ENCODE results near the gene MORF4L1.

GRCh38 chr15:78906316-78906620 is 33.6 kb downstream of the MORF4L1 start:
- TF ChIP-seq, protein P1, sequence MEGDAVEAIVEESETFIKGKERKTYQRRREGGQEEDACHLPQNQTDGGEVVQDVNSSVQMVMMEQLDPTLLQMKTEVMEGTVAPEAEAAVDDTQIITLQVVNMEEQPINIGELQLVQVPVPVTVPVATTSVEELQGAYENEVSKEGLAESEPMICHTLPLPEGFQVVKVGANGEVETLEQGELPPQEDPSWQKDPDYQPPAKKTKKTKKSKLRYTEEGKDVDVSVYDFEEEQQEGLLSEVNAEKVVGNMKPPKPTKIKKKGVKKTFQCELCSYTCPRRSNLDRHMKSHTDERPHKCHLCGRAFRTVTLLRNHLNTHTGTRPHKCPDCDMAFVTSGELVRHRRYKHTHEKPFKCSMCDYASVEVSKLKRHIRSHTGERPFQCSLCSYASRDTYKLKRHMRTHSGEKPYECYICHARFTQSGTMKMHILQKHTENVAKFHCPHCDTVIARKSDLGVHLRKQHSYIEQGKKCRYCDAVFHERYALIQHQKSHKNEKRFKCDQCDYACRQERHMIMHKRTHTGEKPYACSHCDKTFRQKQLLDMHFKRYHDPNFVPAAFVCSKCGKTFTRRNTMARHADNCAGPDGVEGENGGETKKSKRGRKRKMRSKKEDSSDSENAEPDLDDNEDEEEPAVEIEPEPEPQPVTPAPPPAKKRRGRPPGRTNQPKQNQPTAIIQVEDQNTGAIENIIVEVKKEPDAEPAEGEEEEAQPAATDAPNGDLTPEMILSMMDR (IDR thresholded peaks at IDR 0.05), result no peak
- TF ChIP-seq POLR2A (IDR thresholded peaks at IDR 0.05), result no peak
